Neutrophil (primary cell): ENCODE results near the gene ENTHD1.

Experiments
- H3K27ac ChIP-seq: fragments of 200-600 bp; sonication (generic); 2 replicates; pipeline ENCODE4 v1.5.1; 2016; ENCODE audit warnings: mild to moderate bottlenecking, moderate library complexity
- H3K27me3 ChIP-seq: fragments of 200-600 bp; sonication (generic); 2 replicates; pipeline ENCODE4 v1.6.0; 2016; ENCODE audit warnings: mild to moderate bottlenecking
- H3K36me3 ChIP-seq: fragments of 200-600 bp; sonication (generic); 2 replicates; pipeline ENCODE4 v1.5.1; 2017
- H3K4me1 ChIP-seq, 2 experiments: fragments of 200-600 bp in 1 of 2; sonication (generic) in 1 of 2; 1 replicate in 1 of 2; 2 replicates in 1 of 2; pipeline versions ENCODE4 v1.5.1 to v1.6.1; 2013 to 2016; ENCODE audit warnings: low read depth in 1 of 2, low read length in 1 of 2, mild to moderate bottlenecking in 1 of 2, moderate library complexity in 1 of 2; ENCODE audit not compliant: control insufficient read depth in 1 of 2, insufficient read depth in 1 of 2
- H3K4me3 ChIP-seq, 2 experiments: fragments of 200-600 bp in 1 of 2; sonication (generic) in 1 of 2; 1 replicate in 1 of 2; 2 replicates in 1 of 2; pipeline ENCODE4 v1.5.1; 2013 to 2016; ENCODE audit warnings: low read depth in 1 of 2, low read length in 1 of 2, mild to moderate bottlenecking in 1 of 2, moderate library complexity in 1 of 2
- H3K9me3 ChIP-seq: fragments of 200-600 bp; sonication (generic); 2 replicates; pipeline ENCODE4 v1.5.1; 2016
- CTCF ChIP-seq: fragments of 200-600 bp; sonication (generic); IDR thresholded peaks from 2 replicates; pipeline ENCODE4 v1.5.1; 2016; ENCODE audit warnings: antibody characterized with exemption

The ENTHD1 gene

GRCh38 chr22:39710380-39711150 is 183.0 kb downstream of the ENTHD1 start:
- no peaks in the 10 kb centered on the region for H3K4me1 ChIP-seq
- no peaks in the 10 kb centered on the region for H3K36me3 ChIP-seq
- peaks cover 24% of the 10 kb centered on the region for H3K27me3 ChIP-seq
- no peaks in the 10 kb centered on the region for H3K9me3 ChIP-seq
- TF ChIP-seq CTCF: no peak
- no peak overlapping the region for H3K4me3 ChIP-seq
- H3K27ac ChIP-seq: no peak overlapping the region

- Histone ChIP-seq H3K27ac (no peak overlapping the region), H3K9me3 (no peaks in the 10 kb centered on the region), H3K36me3 (no peaks in the 10 kb centered on the region), H3K27me3 (peaks cover 19% of the 10 kb centered on the region), H3K4me3 (no peak overlapping the region), H3K4me1 (no peaks in the 10 kb centered on the region)
- no peak for TF ChIP-seq CTCF
These were observed 185.7 kb downstream of the ENTHD1 start for GRCh38 chr22:39707816-39708215.

GRCh38 chr22:39707351-39707750 is 186.2 kb downstream of the ENTHD1 start:
- Histone ChIP-seq H3K4me3 (no peak overlapping the region), H3K9me3 (no peaks in the 10 kb centered on the region), H3K36me3 (no peaks in the 10 kb centered on the region), H3K27ac (no peak overlapping the region), H3K4me1 (no peaks in the 10 kb centered on the region), H3K27me3 (peaks cover 15% of the 10 kb centered on the region)
- TF ChIP-seq CTCF: no peak

- Histone ChIP-seq H3K4me3 (no peak overlapping the region), H3K9me3 (no peaks in the 10 kb centered on the region), H3K27me3 (peaks cover 14% of the 10 kb centered on the region), H3K27ac (no peak overlapping the region), H3K4me1 (no peaks in the 10 kb centered on the region), H3K36me3 (no peaks in the 10 kb centered on the region)
- TF ChIP-seq CTCF: no peak
These were observed 187.0 kb downstream of the ENTHD1 start for GRCh38 chr22:39706376-39707140.

- H3K27me3 ChIP-seq: peaks cover 4% of the 10 kb centered on the region
- TF ChIP-seq CTCF: no peak
- no peaks in the 10 kb centered on the region for H3K9me3 ChIP-seq
- no peaks in the 10 kb centered on the region for H3K36me3 ChIP-seq
- no peak overlapping the region for H3K27ac ChIP-seq
- no peak overlapping the region for H3K4me3 ChIP-seq
- H3K4me1 ChIP-seq: no peaks in the 10 kb centered on the region
These were observed 188.2 kb downstream of the ENTHD1 start for GRCh38 chr22:39705386-39705785.
